ENCODE measurements around the gene SKAP1. TPM values are rescaled to one million over a fixed set of nuclear protein-coding genes. Genes with fewer than 3 reads are reported as not detected.

SKAP1 gene
- total RNA-seq, 2 experiments from 2014 or later = 1.2 TPM; not detected in 1

DNA sequence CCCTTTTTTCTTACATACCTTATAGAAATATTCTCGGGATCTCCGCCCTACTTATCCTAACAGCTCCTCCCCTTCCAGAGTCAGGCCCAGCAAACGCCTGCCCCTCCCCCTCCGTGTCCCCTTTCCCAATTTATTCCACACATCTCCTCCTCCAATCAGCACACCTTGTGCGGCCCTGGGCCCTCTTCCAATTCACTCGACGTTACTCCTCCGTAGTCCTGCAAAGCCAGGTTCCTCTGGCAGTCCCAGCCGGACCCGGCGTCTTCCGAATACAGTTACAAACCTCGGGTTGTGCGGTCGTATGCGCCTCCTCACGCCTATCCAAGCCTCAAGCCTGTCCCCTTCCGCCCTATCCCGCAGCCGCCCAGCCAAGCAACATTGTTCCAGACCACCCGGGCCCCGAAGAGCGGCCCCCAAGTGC lies 329.4 kb downstream of the SKAP1 start:
- Histone ChIP-seq H3K4me2 (ENCODE audit: low read length) (peak overlapping the region; percentile 84), H2AFZ (ENCODE audit: low read length) (peak overlapping the region; percentile 87; the same call in 1 of the 2 replicates), H3K9me3 (ENCODE audit: low read length) (peaks cover 8% of the 10 kb centered on the region; the same call in 1 of the 2 replicates), H3K27ac (ENCODE audit: low read depth, low read length, poor library complexity, severe bottlenecking) (peak overlapping the region; percentile 70), H4K20me1 (ENCODE audit: insufficient read depth, low read length) (no peaks in the 10 kb centered on the region), H3K36me3 (ENCODE audit: insufficient read depth, low read length) (peaks cover 28% of the 10 kb centered on the region), H3K9me2 (ENCODE audit: insufficient read depth, low read length) (no peaks in the 10 kb centered on the region), H3K4me3 (ENCODE audit: low read depth, low read length, poor library complexity, severe bottlenecking) (peak overlapping the region; percentile 75), H3K4me1 (ENCODE audit: insufficient read depth, low read length, poor library complexity, severe bottlenecking) (peaks cover 29% of the 10 kb centered on the region), H3K79me2 (ENCODE audit: insufficient read depth, low read depth, low read length) (peaks cover 52% of the 10 kb centered on the region)
- CTCF ChIA-PET (ENCODE audit: unreplicated experiment) = no interaction called here
- TF ChIP-seq, protein P1, sequence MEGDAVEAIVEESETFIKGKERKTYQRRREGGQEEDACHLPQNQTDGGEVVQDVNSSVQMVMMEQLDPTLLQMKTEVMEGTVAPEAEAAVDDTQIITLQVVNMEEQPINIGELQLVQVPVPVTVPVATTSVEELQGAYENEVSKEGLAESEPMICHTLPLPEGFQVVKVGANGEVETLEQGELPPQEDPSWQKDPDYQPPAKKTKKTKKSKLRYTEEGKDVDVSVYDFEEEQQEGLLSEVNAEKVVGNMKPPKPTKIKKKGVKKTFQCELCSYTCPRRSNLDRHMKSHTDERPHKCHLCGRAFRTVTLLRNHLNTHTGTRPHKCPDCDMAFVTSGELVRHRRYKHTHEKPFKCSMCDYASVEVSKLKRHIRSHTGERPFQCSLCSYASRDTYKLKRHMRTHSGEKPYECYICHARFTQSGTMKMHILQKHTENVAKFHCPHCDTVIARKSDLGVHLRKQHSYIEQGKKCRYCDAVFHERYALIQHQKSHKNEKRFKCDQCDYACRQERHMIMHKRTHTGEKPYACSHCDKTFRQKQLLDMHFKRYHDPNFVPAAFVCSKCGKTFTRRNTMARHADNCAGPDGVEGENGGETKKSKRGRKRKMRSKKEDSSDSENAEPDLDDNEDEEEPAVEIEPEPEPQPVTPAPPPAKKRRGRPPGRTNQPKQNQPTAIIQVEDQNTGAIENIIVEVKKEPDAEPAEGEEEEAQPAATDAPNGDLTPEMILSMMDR (conservative IDR thresholded peaks at IDR 0.05; ENCODE audit: low read length) = no peak
- TF ChIP-seq EZH2phosphoT487 (IDR thresholded peaks at IDR 0.05; ENCODE audit: borderline replicate concordance, low read depth, low read length) = no peak
- BruUV-seq (replicated peaks) = no TSS peak
- no peak for DNase-seq (ENCODE audit: low spot score)
- intact Hi-C loops (cut with micrococcal nuclease; ENCODE audit: unreplicated experiment) = loop anchor here (2.0 kb wide), 1 partner anchor 76 kb away; no protein-coding TSS in a partner anchor
- POLR2A ChIA-PET = interaction anchor here (0.6 to 1.8 kb wide), 4 partner anchors 8 to 15 kb away, joined by 3 to 7 read pairs (median 4); no protein-coding TSS in a partner anchor

DNA sequence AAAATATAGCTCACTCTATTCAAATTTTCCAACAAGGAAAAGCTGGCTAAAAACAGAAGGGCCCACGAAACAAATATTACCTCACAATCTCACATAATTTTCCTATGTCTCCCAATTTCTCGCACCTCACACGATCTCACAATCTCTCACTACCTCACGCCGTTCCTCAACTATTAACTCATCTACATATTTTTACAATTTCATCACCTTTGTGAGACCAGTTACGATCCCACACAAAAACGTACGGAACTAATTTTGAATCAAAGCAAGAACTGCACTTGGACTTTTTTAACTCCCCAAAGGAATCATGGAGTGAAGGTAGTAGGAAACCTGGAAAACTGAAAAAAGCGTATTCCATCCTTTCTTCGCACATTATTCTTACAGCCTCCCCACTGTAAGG lies 329.9 kb downstream of the SKAP1 start:
- intact Hi-C loops (cut with micrococcal nuclease; ENCODE audit: unreplicated experiment) = loop anchor here (2.0 kb wide), 1 partner anchor 75 kb away; no protein-coding TSS in a partner anchor
- Histone ChIP-seq H3K36me3 (ENCODE audit: insufficient read depth, low read length) (peaks cover 33% of the 10 kb centered on the region), H3K4me1 (ENCODE audit: insufficient read depth, low read length, poor library complexity, severe bottlenecking) (peaks cover 29% of the 10 kb centered on the region), H4K20me1 (ENCODE audit: insufficient read depth, low read length) (no peaks in the 10 kb centered on the region), H2AFZ (ENCODE audit: low read length) (no peak overlapping the region), H3K4me2 (ENCODE audit: low read length) (peak overlapping the region; percentile 84), H3K9me3 (ENCODE audit: low read length) (peaks cover 8% of the 10 kb centered on the region; the same call in 1 of the 2 replicates), H3K79me2 (ENCODE audit: insufficient read depth, low read depth, low read length) (peaks cover 54% of the 10 kb centered on the region), H3K27ac (ENCODE audit: low read depth, low read length, poor library complexity, severe bottlenecking) (peak overlapping the region; percentile 70), H3K4me3 (ENCODE audit: low read depth, low read length, poor library complexity, severe bottlenecking) (peak overlapping the region; percentile 75), H3K9me2 (ENCODE audit: insufficient read depth, low read length) (no peaks in the 10 kb centered on the region)
- ChIA-PET POLR2A (interaction anchor here (0.6 to 1.8 kb wide), 4 partner anchors 8 to 14 kb away, joined by 3 to 7 read pairs (median 4); no protein-coding TSS in a partner anchor), CTCF (ENCODE audit: unreplicated experiment) (no interaction called here)
- DNase-seq (ENCODE audit: low spot score) = no peak
- TSS peak; percentile 42 for BruUV-seq (replicated peaks)
- TF ChIP-seq, protein P1 (conservative IDR thresholded peaks at IDR 0.05; ENCODE audit: low read length) = no peak
- TF ChIP-seq EZH2phosphoT487 (IDR thresholded peaks at IDR 0.05; ENCODE audit: borderline replicate concordance, low read depth, low read length) = no peak

DNA sequence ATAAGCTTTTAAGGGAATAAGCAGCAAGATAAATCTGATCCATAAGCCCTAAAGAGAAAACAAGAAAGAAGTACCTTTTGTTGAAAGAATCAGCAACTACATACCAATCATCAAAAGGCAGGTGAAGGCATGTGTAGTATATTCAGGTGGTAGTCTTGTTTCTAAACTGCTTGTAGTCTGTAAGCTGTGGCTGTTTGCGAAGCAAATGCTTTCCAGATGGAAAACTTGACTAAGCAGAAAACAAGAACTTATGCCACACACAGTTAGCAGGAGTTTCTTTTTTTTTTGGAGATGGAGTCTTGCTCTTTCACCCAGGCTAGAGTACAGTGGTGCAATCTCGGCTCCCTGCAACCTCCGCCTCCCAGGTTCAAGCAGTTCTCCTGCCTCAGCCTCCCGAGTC lies 334.4 kb downstream of the SKAP1 start:
- DNase-seq (ENCODE audit: low spot score) = no peak
- no TSS peak for BruUV-seq (replicated peaks)
- no peak for TF ChIP-seq EZH2phosphoT487 (IDR thresholded peaks at IDR 0.05; ENCODE audit: borderline replicate concordance, low read depth, low read length)
- TF ChIP-seq, protein P1 (conservative IDR thresholded peaks at IDR 0.05; ENCODE audit: low read length) = no peak
- Histone ChIP-seq H3K4me1 (ENCODE audit: insufficient read depth, low read length, poor library complexity, severe bottlenecking) (peaks cover 19% of the 10 kb centered on the region), H3K4me3 (ENCODE audit: low read depth, low read length, poor library complexity, severe bottlenecking) (no peak overlapping the region), H4K20me1 (ENCODE audit: insufficient read depth, low read length) (no peaks in the 10 kb centered on the region), H3K4me2 (ENCODE audit: low read length) (no peak overlapping the region), H3K27ac (ENCODE audit: low read depth, low read length, poor library complexity, severe bottlenecking) (no peak overlapping the region), H2AFZ (ENCODE audit: low read length) (no peak overlapping the region), H3K9me3 (ENCODE audit: low read length) (no peaks in the 10 kb centered on the region), H3K79me2 (ENCODE audit: insufficient read depth, low read depth, low read length) (peaks cover 80% of the 10 kb centered on the region), H3K9me2 (ENCODE audit: insufficient read depth, low read length) (no peaks in the 10 kb centered on the region), H3K36me3 (ENCODE audit: insufficient read depth, low read length) (peaks cover 70% of the 10 kb centered on the region)
- POLR2A ChIA-PET = interaction anchor here (1.8 kb wide), 1 partner anchor 29 kb away, joined by 4 read pairs; no protein-coding TSS in a partner anchor
- intact Hi-C loops (cut with micrococcal nuclease; ENCODE audit: unreplicated experiment) = no loop called here
- CTCF ChIA-PET (ENCODE audit: unreplicated experiment) = no interaction called here

All from OCI-LY7 (cell line).